Activated T-cell treated with anti-CD3 and anti-CD28 coated beads, Interleukin-2, amount 50 U/mL, for 1 hour (primary cell): Measurements from ENCODE around the gene PHLDA2.

Source experiments
- DNase-seq: peaks from one replicate; pipeline ENCODE4 v3.0.0-alpha.2; 2020

PHLDA2 gene

DNA sequence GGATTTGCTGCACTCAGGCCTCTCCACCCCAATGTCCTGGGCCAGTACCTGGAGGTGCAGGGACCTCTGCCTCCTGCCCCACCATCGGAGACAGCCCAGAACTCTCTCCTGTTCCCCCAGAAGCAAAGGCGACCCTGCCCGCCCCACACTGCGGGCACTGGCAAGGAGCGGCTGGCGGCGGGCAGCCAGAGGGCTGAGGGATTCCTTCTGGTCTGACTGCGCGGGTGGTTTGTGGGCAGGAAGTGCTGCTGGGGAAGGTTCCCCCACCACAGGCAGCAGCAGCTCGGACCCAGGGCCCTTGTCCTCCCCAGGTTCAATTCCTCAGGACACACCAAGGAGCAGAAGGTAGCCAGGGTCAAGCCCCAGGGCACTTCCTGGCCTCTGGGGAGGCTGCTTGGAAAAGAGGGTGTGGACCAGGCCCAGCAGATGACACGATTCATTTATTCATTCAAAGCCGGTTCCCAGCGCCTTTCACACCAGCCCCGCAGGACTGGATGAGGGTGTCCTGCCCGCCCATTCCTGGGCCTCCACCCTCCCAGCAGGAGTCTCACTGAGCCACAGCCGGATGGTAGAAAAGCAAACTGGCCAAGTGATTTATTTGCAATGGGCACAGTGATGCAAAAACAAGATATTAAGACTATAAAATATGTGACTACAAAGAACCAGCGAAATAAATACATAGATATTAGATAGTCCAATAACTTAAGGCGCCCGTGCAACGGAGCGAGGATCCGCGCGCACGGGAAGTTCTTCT, 1.2 kb downstream of the PHLDA2 start:
- no peak for DNase-seq

GRCh38 chr11:2927121-2927800, 2.0 kb downstream of the PHLDA2 start:
- DNase-seq, result no peak

DNA sequence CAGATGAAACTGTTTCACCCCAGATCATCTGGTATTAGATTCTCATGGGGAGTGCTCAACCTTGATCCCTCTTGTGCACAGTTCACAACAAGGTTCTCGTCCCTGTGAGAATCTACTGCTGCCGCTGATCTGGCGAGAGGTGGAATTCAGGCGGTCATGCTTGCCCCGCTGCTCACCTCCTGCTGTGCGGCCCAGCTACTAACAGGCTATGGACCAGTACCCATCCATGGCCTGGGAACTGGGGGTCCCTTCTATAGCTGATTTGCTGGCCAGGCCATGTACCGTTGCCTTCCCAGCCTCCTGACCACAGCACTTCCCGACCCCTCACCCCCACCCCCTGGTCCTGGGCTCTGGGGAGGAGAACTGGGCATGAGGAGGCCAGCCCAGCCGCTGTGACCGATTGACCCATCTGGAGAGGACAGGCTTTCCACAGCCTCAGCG, 2.6 kb downstream of the PHLDA2 start:
- DNase-seq, result no peak

GRCh38 chr11:2924821-2925675, 4.2 kb downstream of the PHLDA2 start:
- no peak for DNase-seq

GRCh38 chr11:2924381-2924780, 4.8 kb downstream of the PHLDA2 start:
- no peak for DNase-seq

- DNase-seq, result no peak
Observed at GRCh38 chr11:2923446-2924375, 5.5 kb downstream of the PHLDA2 start.

DNA sequence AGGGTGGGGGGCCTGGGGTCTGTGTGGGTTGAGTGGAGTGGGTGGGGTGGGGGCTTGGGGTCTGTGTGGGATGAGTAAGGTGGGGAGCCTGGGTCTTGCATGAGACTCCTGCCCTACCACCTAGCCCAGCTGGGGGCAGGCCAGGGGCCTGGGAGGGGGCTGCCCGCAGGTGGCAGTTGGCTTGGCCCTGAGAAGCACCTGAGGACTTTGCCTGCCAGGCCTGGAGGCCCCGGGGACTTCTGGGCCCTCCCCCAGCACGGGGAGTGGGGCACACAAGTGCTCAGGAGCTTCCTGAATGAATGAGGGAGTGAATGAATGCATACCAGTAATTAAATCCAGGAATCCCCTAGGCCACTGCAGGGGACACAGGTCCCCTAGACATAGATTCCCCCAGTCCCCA, 6.6 kb downstream of the PHLDA2 start:
- no peak for DNase-seq

GRCh38 chr11:2921742-2922493, 7.3 kb downstream of the PHLDA2 start:
- DNase-seq, result no peak

DNA sequence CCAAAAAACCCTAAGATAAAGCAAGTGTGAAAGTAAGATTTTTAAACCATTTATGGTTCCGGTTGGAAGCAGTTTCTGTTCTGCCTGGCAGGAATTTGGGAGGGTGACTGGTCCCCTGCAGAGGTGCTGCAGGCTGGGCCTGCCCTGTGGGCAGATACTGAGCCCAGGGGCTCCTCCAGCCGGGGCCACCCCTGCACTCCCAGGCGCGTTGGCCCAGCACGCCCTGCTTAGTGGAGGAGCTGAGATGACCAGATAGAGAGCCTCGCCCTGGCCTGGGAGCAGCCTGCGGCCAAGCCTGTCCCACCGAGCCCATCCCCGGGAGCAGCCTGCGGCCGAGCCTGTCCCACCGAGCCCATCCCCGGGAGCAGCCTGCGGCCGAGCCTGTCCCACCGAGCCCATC, 8.0 kb downstream of the PHLDA2 start:
- no peak for DNase-seq

- no peak for DNase-seq
Observed at GRCh38 chr11:2920343-2920742, 8.9 kb downstream of the PHLDA2 start.

- DNase-seq, result no peak
Observed at GRCh38 chr11:2919837-2920236, 9.4 kb downstream of the PHLDA2 start.

GRCh38 chr11:2919188-2919587, 10.0 kb downstream of the PHLDA2 start:
- DNase-seq, result no peak

DNA sequence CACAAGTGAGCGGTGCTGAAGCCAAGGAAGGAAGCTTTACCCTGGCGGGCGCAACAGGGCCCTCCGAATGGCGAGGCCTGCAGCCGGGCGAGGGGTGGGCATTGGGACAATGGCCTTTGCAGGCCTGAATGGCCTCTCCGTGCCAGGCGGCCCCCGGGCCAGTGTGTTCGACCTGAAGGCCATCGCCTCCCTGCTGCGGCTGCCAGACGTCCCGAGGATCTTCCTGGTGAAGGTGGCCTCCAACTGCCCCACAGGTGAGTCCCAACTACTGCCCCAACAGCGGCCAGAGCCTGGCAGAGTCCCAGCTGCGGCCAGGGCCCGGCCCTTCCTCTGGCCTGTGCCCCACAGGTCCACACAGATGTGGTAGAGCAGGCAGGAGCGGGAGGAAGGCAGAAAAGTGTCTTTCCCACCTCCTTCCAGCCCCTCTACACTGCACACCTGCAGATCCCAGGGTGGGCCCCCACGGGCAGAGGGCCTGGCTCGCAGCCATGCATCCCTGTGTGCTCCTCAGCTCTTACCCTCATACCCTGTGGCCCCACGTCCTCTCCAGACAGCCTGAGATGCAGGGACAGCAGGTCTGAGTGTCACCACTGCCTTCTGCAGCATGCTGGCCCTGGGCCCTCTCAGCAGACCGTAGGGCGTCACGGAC, 11.3 kb downstream of the PHLDA2 start:
- DNase-seq, result no peak

- no peak for DNase-seq
Observed at GRCh38 chr11:2916892-2917645, 12.2 kb downstream of the PHLDA2 start.

GRCh38 chr11:2916114-2916891, 12.9 kb downstream of the PHLDA2 start:
- no peak for DNase-seq

DNA sequence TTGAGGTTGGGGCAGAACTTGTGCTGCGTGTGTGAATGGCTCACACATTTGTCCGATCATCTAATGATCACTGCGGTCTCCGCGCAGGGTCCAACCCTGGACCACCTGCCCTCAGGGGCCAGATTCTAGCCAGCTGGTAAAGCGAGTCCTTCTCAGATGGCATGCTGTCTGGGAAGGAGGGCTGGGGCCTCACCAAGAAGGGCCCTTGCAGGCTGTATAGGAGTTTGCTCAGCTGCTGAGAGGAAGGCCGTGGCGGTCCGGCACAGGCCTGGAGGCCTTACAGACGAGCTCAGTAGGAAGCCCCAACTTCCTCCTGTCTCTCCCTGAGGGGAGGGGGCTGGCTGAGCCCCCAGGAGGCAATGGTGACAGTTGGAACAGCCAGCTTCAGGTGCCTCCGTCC, 13.7 kb downstream of the PHLDA2 start:
- DNase-seq, result no peak

DNA sequence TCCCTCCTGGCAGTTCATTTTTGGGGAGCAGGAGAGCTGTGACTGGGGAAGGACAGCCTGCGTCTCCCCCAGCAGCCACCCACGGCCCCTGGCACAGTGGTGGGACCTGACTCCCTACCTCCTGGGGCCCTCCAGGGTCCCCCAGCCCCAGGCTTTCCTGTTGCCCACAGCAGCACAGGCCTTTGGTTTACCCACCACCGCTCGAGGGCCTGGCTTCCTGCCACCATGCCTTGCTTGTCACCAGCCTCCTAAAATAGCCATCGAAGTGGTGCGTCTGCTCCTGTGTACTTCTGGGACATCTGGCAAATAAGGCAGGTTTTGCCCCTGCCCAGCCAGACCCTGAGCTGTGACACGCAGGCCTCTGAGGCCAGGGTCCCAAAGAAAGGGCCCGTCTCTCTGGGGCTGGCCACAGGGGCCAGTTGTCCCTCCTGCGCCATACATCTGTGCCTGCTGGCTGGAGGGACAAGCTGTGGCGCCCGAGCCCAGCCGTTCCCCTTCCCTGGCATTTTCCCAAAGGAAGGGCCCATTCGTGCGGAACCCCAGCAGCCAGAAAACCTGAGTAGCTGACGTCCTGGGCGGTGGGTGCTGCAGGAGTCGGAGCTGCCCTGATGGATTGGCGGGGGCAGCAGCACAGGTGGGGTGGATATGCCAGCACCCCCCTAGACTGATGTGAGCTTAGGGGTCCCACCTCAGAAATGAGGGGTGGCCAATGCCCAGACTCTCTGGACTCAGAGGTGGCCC, 14.6 kb downstream of the PHLDA2 start:
- DNase-seq, result no peak

GRCh38 chr11:2913776-2914175, 15.4 kb downstream of the PHLDA2 start:
- no peak for DNase-seq

DNA sequence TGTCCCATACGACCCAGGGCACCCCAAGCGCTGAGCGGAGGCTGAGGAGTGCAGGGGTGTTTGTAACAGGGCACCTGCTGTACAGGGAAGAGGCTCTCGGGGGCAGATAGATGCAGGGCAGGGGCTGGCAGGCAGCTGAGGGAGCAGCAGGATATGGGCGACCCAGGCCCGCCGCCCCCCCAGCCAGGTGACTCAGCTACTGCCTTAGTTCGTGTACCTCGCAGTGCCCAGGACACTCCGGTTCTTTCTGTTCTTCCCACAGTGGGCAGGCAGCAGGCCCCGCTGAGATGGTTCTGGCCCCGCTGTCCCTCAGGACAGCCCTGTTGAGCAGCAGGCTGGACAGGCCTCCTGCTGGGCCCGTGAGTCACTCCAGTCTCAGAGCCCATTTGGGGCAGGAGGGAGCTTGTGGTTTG, 16.2 kb downstream of the PHLDA2 start:
- no peak for DNase-seq
